GM18868 (cell line): ENCODE results near the gene XPO5.

Experiments
- ATAC-seq: cut with Tn5 transposase; IDR thresholded peaks from one replicate; pipeline ENCODE4 v1.9.1; 2021; ENCODE audit warnings: mild to moderate bottlenecking, moderate library complexity; ENCODE audit not compliant: unreplicated experiment

XPO5 gene

GRCh38 chr6:43476746-43477145 is 99.1 kb downstream of the XPO5 start:
- no peak for ATAC-seq

GRCh38 chr6:43475516-43475915 is 100.3 kb downstream of the XPO5 start:
- no peak for ATAC-seq

- no peak for ATAC-seq
These were observed 103.3 kb downstream of the XPO5 start for GRCh38 chr6:43472515-43472914.
